Mesenchymal stem cell (in vitro differentiated cells and primary cell): Measurements from ENCODE around the gene AADACL3.
"Not testable (repeated sequence)": the region's sequence is repeated elsewhere in the genome, so short reads cannot be mapped to it uniquely, and the experiment has no call there.

ENCODE experiments used
- DNase-seq: peaks from one replicate; pipeline ENCODE4 v3.0.0-alpha.2; 2013
- H2AFZ ChIP-seq: one replicate; pipeline ENCODE4 v1.6.1; 2013; ENCODE audit warnings: low read depth, mild to moderate bottlenecking, control low read depth, inconsistent platforms, low read length, moderate library complexity
- H2AK5ac ChIP-seq: 2 replicates; pipeline ENCODE4 v1.6.1; 2013; ENCODE audit warnings: low read length, moderate library complexity, mild to moderate bottlenecking, inconsistent platforms; ENCODE audit not compliant: severe bottlenecking
- H2BK120ac ChIP-seq: one replicate; pipeline ENCODE4 v1.6.1; 2013; ENCODE audit warnings: low read depth, mild to moderate bottlenecking, inconsistent platforms, low read length, moderate library complexity
- H2BK12ac ChIP-seq, 2 experiments: one replicate each; pipeline ENCODE4 v1.6.1; 2013; ENCODE audit warnings: inconsistent platforms in 2 of 2, low read length in 2 of 2, mild to moderate bottlenecking in 2 of 2, moderate library complexity in 2 of 2, control low read depth in 1 of 2
- H2BK15ac ChIP-seq: one replicate; pipeline ENCODE4 v1.6.1; 2013; ENCODE audit warnings: mild to moderate bottlenecking, low read depth, inconsistent platforms; ENCODE audit not compliant: poor library complexity, severe bottlenecking
- H2BK5ac ChIP-seq: 2 replicates; pipeline ENCODE4 v1.6.1; 2013; ENCODE audit warnings: low read depth, mild to moderate bottlenecking, low read length, control low read depth, inconsistent platforms; ENCODE audit not compliant: poor library complexity, severe bottlenecking
- H3K14ac ChIP-seq, 2 experiments: one replicate each; pipeline ENCODE4 v1.6.1; 2013; ENCODE audit warnings: inconsistent platforms in 2 of 2, low read length in 2 of 2, control low read depth in 1 of 2, mild to moderate bottlenecking in 1 of 2, moderate library complexity in 1 of 2
- H3K18ac ChIP-seq, 2 experiments: one replicate each; pipeline ENCODE4 v1.6.1; 2013; ENCODE audit warnings: inconsistent platforms in 2 of 2, low read length in 2 of 2, control low read depth in 1 of 2, low read depth in 1 of 2, mild to moderate bottlenecking in 1 of 2
- H3K23ac ChIP-seq, 2 experiments: one replicate each; pipeline ENCODE4 v1.6.1; 2013; ENCODE audit warnings: inconsistent platforms in 2 of 2, low read length in 2 of 2, mild to moderate bottlenecking in 2 of 2, moderate library complexity in 2 of 2, control low read depth in 1 of 2
- H3K27ac ChIP-seq: 2 replicates; pipeline ENCODE4 v1.5.1; 2013; ENCODE audit warnings: mild to moderate bottlenecking, moderate library complexity, low read length, control low read depth, inconsistent platforms; ENCODE audit not compliant: poor library complexity, severe bottlenecking
- H3K27me3 ChIP-seq, 2 experiments: 2 replicates each; pipeline versions ENCODE4 v1.6.1 to v1.7.0; 2013; ENCODE audit warnings: low read length in 2 of 2, mild to moderate bottlenecking in 2 of 2, moderate library complexity in 2 of 2, control low read depth in 1 of 2, inconsistent platforms in 1 of 2; ENCODE audit not compliant: control insufficient read depth in 1 of 2, insufficient read depth in 1 of 2
- H3K36me3 ChIP-seq, 2 experiments: 2 replicates each; pipeline versions ENCODE4 v1.6.1 to v1.7.0; 2013; ENCODE audit warnings: low read length in 2 of 2, control low read depth in 1 of 2, inconsistent platforms in 1 of 2, low read depth in 1 of 2, mild to moderate bottlenecking in 1 of 2; ENCODE audit not compliant: insufficient read depth in 2 of 2, control insufficient read depth in 1 of 2
- H3K4ac ChIP-seq, 2 experiments: one replicate each; pipeline ENCODE4 v1.6.1; 2013; ENCODE audit warnings: inconsistent platforms in 2 of 2, low read length in 2 of 2, mild to moderate bottlenecking in 2 of 2, moderate library complexity in 2 of 2, control low read depth in 1 of 2, low read depth in 1 of 2
- H3K4me1 ChIP-seq: 2 replicates; pipeline ENCODE4 v1.6.1; 2013; ENCODE audit warnings: low read depth, low read length, control low read depth; ENCODE audit not compliant: control insufficient read depth, insufficient read depth
- H3K4me2 ChIP-seq: 2 replicates; pipeline ENCODE4 v1.6.1; 2013; ENCODE audit warnings: low read length, mild to moderate bottlenecking, inconsistent platforms; ENCODE audit not compliant: poor library complexity, severe bottlenecking
- H3K4me3 ChIP-seq, 2 experiments: 2 replicates each; pipeline versions ENCODE4 v1.5.1 to v1.7.0; 2013; ENCODE audit warnings: low read length in 2 of 2, mild to moderate bottlenecking in 2 of 2, control low read depth in 1 of 2, low read depth in 1 of 2; ENCODE audit not compliant: insufficient read depth in 1 of 2
- H3K79me1 ChIP-seq: replicated peaks from 2 replicates; pipeline ENCODE4 v1.6.1; 2013; ENCODE audit warnings: mild to moderate bottlenecking, control low read depth, low read length, inconsistent platforms; ENCODE audit not compliant: poor library complexity, severe bottlenecking
- H3K9ac ChIP-seq: 2 replicates; pipeline ENCODE4 v1.7.0; 2013; ENCODE audit warnings: mild to moderate bottlenecking, low read length, moderate library complexity
- H3K9me3 ChIP-seq: 2 replicates; pipeline ENCODE4 v1.7.0; 2013; ENCODE audit warnings: mild to moderate bottlenecking, low read length; ENCODE audit not compliant: control insufficient read depth
- H4K8ac ChIP-seq: one replicate; pipeline ENCODE4 v1.6.1; 2013; ENCODE audit warnings: inconsistent platforms, mild to moderate bottlenecking, low read length, moderate library complexity
- H4K91ac ChIP-seq: one replicate; pipeline ENCODE4 v1.6.1; 2013; ENCODE audit warnings: mild to moderate bottlenecking, low read length, inconsistent platforms
- WGBS: methylation state at CpG from one replicate; pipeline ENCODE4 v1.1.7; 2013; ENCODE audit warnings: mixed read lengths; 5-methylcytosine and 5-hydroxymethylcytosine counted together

The AADACL3 gene

GRCh38 chr1:12676122-12676521 lies 39.8 kb upstream of the AADACL3 start:
- not testable (repeated sequence) for H3K4me3 ChIP-seq, H2BK5ac ChIP-seq, H4K8ac ChIP-seq, H3K18ac ChIP-seq, H3K79me1 ChIP-seq, H2BK120ac ChIP-seq, H3K4me2 ChIP-seq, H2AFZ ChIP-seq, H3K27ac ChIP-seq, H3K9me3 ChIP-seq, H3K4ac ChIP-seq, H2BK15ac ChIP-seq, DNase-seq, H3K4me1 ChIP-seq, H2BK12ac ChIP-seq, H3K23ac ChIP-seq, H3K9ac ChIP-seq, H3K14ac ChIP-seq, H3K36me3 ChIP-seq, H4K91ac ChIP-seq, H2AK5ac ChIP-seq
- 76% methylated on average over 4 of the region's 4 CpGs for WGBS
- H3K27me3 ChIP-seq = peaks cover 2 to 15% of the 10 kb centered on the region in 2 experiments

GRCh38 chr1:12677565-12677964 lies 38.3 kb upstream of the AADACL3 start:
- Histone ChIP-seq H2BK12ac (no peak overlapping the region), H3K9me3 (peaks cover 3% of the 10 kb centered on the region), H4K8ac (no peak overlapping the region), H3K4ac (no peak overlapping the region), H3K79me1 (no peaks in the 10 kb centered on the region), H2AFZ (no peak overlapping the region), H2BK120ac (no peak overlapping the region), H2BK5ac (no peak overlapping the region), H3K27ac (no peak overlapping the region), H3K18ac (no peak overlapping the region), H2BK15ac (no peak overlapping the region), H3K23ac (no peak overlapping the region), H3K9ac (no peak overlapping the region), H3K36me3 (no peaks in the 10 kb centered on the region), H3K27me3 (peaks cover 0 to 13% of the 10 kb centered on the region in 2 experiments), H4K91ac (no peak overlapping the region), H3K4me2 (no peak overlapping the region), H2AK5ac (no peak overlapping the region), H3K14ac (no peak overlapping the region), H3K4me3 (no peak overlapping the region), H3K4me1 (no peaks in the 10 kb centered on the region)
- DNase-seq = no peak
- WGBS = 42% methylated on average over 1 of the region's 1 CpG

DNA sequence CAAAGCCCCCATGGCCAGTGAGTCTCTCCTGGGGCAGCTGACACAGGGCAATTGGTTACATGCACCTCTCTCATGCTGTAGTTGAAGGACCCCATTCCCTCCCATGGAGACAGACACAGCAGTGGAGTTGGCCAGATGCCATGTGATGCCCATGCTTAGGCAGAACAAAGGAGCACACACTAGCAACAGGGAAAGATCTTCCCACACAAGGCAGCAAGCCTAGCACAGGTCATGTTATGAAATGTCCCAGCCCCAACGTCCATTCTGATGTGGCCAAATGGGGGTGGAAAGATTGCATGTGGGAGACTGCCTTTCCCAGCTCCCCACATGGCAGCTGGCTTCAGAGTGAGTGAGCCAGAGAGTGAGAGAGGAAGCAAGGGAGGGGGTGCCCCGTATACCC lies 37.6 kb upstream of the AADACL3 start:
- Histone ChIP-seq H3K4ac (no peak overlapping the region), H3K23ac (no peak overlapping the region), H3K18ac (no peak overlapping the region), H3K27me3 (peaks cover 0 to 10% of the 10 kb centered on the region in 2 experiments), H2AFZ (no peak overlapping the region), H3K4me3 (no peak overlapping the region), H3K14ac (no peak overlapping the region), H3K4me1 (no peaks in the 10 kb centered on the region), H2BK5ac (no peak overlapping the region), H3K79me1 (no peaks in the 10 kb centered on the region), H4K8ac (no peak overlapping the region), H3K4me2 (no peak overlapping the region), H3K36me3 (no peaks in the 10 kb centered on the region), H2BK12ac (no peak overlapping the region), H2AK5ac (no peak overlapping the region), H2BK120ac (no peak overlapping the region), H3K27ac (no peak overlapping the region), H3K9ac (no peak overlapping the region), H3K9me3 (peaks cover 3% of the 10 kb centered on the region), H4K91ac (no peak overlapping the region), H2BK15ac (no peak overlapping the region)
- no peak for DNase-seq
- 38% methylated on average over 1 of the region's 2 CpGs for whole genome bisulfite sequencing

DNA sequence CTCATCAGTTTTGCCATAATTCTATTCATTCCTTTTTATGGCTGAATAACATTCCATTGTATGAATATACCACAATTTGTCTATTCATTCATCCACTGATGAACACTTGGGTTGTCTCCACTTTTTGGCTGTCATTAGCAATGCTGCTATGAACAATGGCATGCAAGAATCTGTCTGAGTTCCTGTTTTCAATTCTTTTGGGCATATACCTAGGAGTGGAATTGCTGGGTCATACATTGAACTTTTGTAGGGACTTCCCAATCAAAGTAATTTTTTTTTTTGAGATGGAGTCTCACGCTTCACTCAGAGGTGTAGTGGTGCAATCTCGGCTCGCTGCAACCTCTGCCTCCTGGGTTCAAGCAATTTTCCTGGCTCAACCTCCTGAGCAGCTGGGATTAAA lies 37.1 kb upstream of the AADACL3 start:
- DNase-seq = no peak
- H3K4me3 ChIP-seq = no peak overlapping the region
- no peak overlapping the region for H3K23ac ChIP-seq
- no peak overlapping the region for H3K4ac ChIP-seq
- no peaks in the 10 kb centered on the region for H3K36me3 ChIP-seq
- no peak overlapping the region for H2BK15ac ChIP-seq
- no peak overlapping the region for H4K91ac ChIP-seq
- H3K18ac ChIP-seq = no peak overlapping the region
- H4K8ac ChIP-seq = no peak overlapping the region
- H3K9me3 ChIP-seq = peaks cover 3% of the 10 kb centered on the region
- no peak overlapping the region for H2BK5ac ChIP-seq
- no peak overlapping the region for H3K27ac ChIP-seq
- H3K4me2 ChIP-seq = no peak overlapping the region
- 75% methylated on average over 3 of the region's 3 CpGs for WGBS
- H3K27me3 ChIP-seq = peaks cover 0 to 10% of the 10 kb centered on the region in 2 experiments
- no peaks in the 10 kb centered on the region for H3K79me1 ChIP-seq
- no peak overlapping the region for H2AFZ ChIP-seq
- no peaks in the 10 kb centered on the region for H3K4me1 ChIP-seq
- H2BK12ac ChIP-seq = no peak overlapping the region
- H3K14ac ChIP-seq = no peak overlapping the region
- H3K9ac ChIP-seq = no peak overlapping the region
- no peak overlapping the region for H2AK5ac ChIP-seq
- no peak overlapping the region for H2BK120ac ChIP-seq
